ENCODE measurements around the gene GPR12.

DNA sequence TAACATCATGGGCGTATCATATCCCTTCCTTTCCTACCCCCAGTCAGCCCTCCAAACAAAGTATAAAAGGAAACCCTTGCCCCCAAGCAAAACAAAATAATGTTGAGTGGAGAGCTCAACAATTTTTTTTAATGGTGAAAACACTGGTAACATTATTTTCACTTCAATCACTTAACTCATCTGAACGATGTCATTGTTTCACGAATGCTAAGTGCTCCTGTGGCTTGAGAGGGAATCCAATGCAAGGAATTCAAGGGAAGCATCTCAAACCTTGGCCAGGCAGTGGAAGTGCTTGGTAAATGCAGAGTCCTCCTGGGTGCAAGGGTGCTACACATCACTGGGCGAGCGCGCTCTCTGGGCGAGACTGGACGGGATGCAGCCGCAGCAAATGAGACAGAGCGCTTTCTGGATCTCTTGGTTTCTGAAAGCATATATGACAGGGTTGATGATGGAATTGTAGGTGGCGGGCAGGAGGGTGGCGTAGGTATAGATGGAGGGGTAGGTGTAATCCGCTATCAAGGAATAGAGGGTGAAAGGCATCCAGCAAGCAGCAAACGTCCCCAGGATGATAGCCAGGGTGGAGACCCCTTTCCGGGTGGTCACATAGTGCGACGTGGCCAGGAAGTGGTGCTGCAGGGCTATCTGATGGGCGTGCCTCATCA lies 2.0 kb downstream of the GPR12 start:
- TF ChIP-seq, protein P1, sequence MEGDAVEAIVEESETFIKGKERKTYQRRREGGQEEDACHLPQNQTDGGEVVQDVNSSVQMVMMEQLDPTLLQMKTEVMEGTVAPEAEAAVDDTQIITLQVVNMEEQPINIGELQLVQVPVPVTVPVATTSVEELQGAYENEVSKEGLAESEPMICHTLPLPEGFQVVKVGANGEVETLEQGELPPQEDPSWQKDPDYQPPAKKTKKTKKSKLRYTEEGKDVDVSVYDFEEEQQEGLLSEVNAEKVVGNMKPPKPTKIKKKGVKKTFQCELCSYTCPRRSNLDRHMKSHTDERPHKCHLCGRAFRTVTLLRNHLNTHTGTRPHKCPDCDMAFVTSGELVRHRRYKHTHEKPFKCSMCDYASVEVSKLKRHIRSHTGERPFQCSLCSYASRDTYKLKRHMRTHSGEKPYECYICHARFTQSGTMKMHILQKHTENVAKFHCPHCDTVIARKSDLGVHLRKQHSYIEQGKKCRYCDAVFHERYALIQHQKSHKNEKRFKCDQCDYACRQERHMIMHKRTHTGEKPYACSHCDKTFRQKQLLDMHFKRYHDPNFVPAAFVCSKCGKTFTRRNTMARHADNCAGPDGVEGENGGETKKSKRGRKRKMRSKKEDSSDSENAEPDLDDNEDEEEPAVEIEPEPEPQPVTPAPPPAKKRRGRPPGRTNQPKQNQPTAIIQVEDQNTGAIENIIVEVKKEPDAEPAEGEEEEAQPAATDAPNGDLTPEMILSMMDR (optimal IDR thresholded peaks at IDR 0.05 in 1 of 3, IDR thresholded peaks at IDR 0.05 in 1 of 3, conservative IDR thresholded peaks at IDR 0.05 in 1 of 3; ENCODE audit: extremely low read depth in 1 of 3, insufficient read depth in 2 of 3, low read length in 3 of 3), result no peak
- TF ChIP-seq EZH2 (IDR thresholded peaks at IDR 0.05; ENCODE audit: low read length), result no peak

All from keratinocyte (primary cell).